Stimulated activated CD8-positive, alpha-beta memory T cell treated with anti-CD3 and anti-CD28 coated beads, Interleukin-4, amount 100 ng/mL, for 48 hours (primary cell): Measurements from ENCODE around the gene RNF38.
A peak's percentile ranks its signal among the peaks of the same experiment; 100 is the strongest.
"Not testable (repeated sequence)": the region's sequence is repeated elsewhere in the genome, so short reads cannot be mapped to it uniquely, and the experiment has no call there.

ENCODE experiments used
- DNase-seq: peaks from one replicate; pipeline ENCODE4 v3.0.0-alpha.2; 2020

RNF38 gene

GRCh38 chr9:36402536-36402935 is 2.5 kb upstream of the RNF38 start:
- DNase-seq = no peak

GRCh38 chr9:36401897-36402480 is 1.9 kb upstream of the RNF38 start:
- no peak for DNase-seq

- no peak for DNase-seq
Observed at GRCh38 chr9:36401164-36401740, 1.2 kb upstream of the RNF38 start.

- peak; percentile 94 for DNase-seq
Observed at GRCh38 chr9:36400332-36401163, 479 bp upstream of the RNF38 start.

- no peak for DNase-seq
Observed at GRCh38 chr9:36398745-36399144, 1.3 kb downstream of the RNF38 start.

- DNase-seq = peak; percentile 34
Observed at GRCh38 chr9:36396985-36397384, 3.1 kb downstream of the RNF38 start.

- DNase-seq = no peak
Observed at GRCh38 chr9:36392489-36392888, 7.6 kb downstream of the RNF38 start.

GRCh38 chr9:36389590-36389989 is 10.5 kb downstream of the RNF38 start:
- DNase-seq = no peak

GRCh38 chr9:36386396-36386965 is 13.6 kb downstream of the RNF38 start:
- DNase-seq = not testable (repeated sequence)

GRCh38 chr9:36382484-36382883 is 17.6 kb downstream of the RNF38 start:
- no peak for DNase-seq

GRCh38 chr9:36364577-36364976 is 35.5 kb downstream of the RNF38 start:
- no peak for DNase-seq

GRCh38 chr9:36363448-36363847 is 36.6 kb downstream of the RNF38 start:
- no peak for DNase-seq

- no peak for DNase-seq
Observed at GRCh38 chr9:36358486-36358885, 41.6 kb downstream of the RNF38 start.

GRCh38 chr9:36357639-36358038 is 42.4 kb downstream of the RNF38 start:
- DNase-seq = no peak

- DNase-seq = no peak
Observed at GRCh38 chr9:36346569-36346968, 53.5 kb downstream of the RNF38 start.

- no peak for DNase-seq
Observed at GRCh38 chr9:36345103-36345846, 54.8 kb downstream of the RNF38 start.

- DNase-seq = no peak
Observed at GRCh38 chr9:36341936-36342577, 58.0 kb downstream of the RNF38 start.

GRCh38 chr9:36337865-36338264 is 62.2 kb downstream of the RNF38 start:
- no peak for DNase-seq

GRCh38 chr9:36337002-36337401 is 63.1 kb downstream of the RNF38 start:
- no peak for DNase-seq

GRCh38 chr9:36336131-36336907 is 63.8 kb downstream of the RNF38 start:
- DNase-seq = no peak

GRCh38 chr9:36332006-36332405 is 68.1 kb downstream of the RNF38 start:
- DNase-seq = no peak
